ENCODE results near the gene GHRHR.

Gene GHRHR

GRCh38 chr7:30989824-30990672 is 26.3 kb downstream of the GHRHR start:
- TF ChIP-seq CTCF (IDR thresholded peaks at IDR 0.05; ENCODE audit: extremely low read depth, missing control alignments) = no peak

GRCh38 chr7:30990673-30991170 is 27.0 kb downstream of the GHRHR start:
- DNase-seq (ENCODE audit: low spot score) = no peak
- no peak for TF ChIP-seq CTCF (IDR thresholded peaks at IDR 0.05; ENCODE audit: extremely low read depth, missing control alignments)

More at GRCh38 chr7:30989824-30990672, 26.3 kb downstream of the GHRHR start:
- DNase-seq (ENCODE audit: low spot score) = no peak

GRCh38 chr7:30992414-30992813 is 28.7 kb downstream of the GHRHR start:
- DNase-seq (ENCODE audit: low spot score) = no peak
- TF ChIP-seq CTCF (IDR thresholded peaks at IDR 0.05; ENCODE audit: extremely low read depth, missing control alignments) = no peak

- no peak for DNase-seq (ENCODE audit: low spot score)
- no peak for TF ChIP-seq CTCF (IDR thresholded peaks at IDR 0.05; ENCODE audit: extremely low read depth, missing control alignments)
Measured at GRCh38 chr7:30994206-30995100, 30.7 kb downstream of the GHRHR start.

- no peak for DNase-seq (ENCODE audit: low spot score)
Measured at GRCh38 chr7:30995536-30995935, 31.8 kb downstream of the GHRHR start.

GRCh38 chr7:30996256-30996655 is 32.5 kb downstream of the GHRHR start:
- no peak for DNase-seq (ENCODE audit: low spot score)
- no peak for TF ChIP-seq CTCF (IDR thresholded peaks at IDR 0.05; ENCODE audit: extremely low read depth, missing control alignments)

More at GRCh38 chr7:30995536-30995935, 31.8 kb downstream of the GHRHR start:
- TF ChIP-seq CTCF (IDR thresholded peaks at IDR 0.05; ENCODE audit: extremely low read depth, missing control alignments) = no peak

- TF ChIP-seq CTCF (IDR thresholded peaks at IDR 0.05; ENCODE audit: extremely low read depth, missing control alignments) = no peak
- no peak for DNase-seq (ENCODE audit: low spot score)
Measured at GRCh38 chr7:30996883-30997282, 33.1 kb downstream of the GHRHR start.
